Type B pancreatic cell (in vitro differentiated cells): Measurements from ENCODE around the gene SHROOM2. TPM values are rescaled to one million over a fixed set of nuclear protein-coding genes. Genes with fewer than 3 reads are reported as not detected.

ENCODE experiments used
- DNase-seq: peaks from one replicate; pipeline ENCODE4 v3.0.0; 2021; ENCODE audit warnings: mixed read lengths; ENCODE audit not compliant: unreplicated experiment; ENCODE audit errors: extremely low spot score
- H3K27ac Mint-ChIP-seq: 2 replicates; pipeline ENCODE4 v1.8.0; 2021; ENCODE audit warnings: mild to moderate bottlenecking, mixed read lengths
- H3K27me3 Mint-ChIP-seq: 2 replicates; pipeline ENCODE4 v1.8.0; 2021; ENCODE audit warnings: mixed read lengths
- H3K36me3 Mint-ChIP-seq: 2 replicates; pipeline ENCODE4 v1.8.0; 2021; ENCODE audit warnings: mixed read lengths
- H3K4me1 Mint-ChIP-seq: one replicate; pipeline ENCODE4 v1.8.0; 2021; ENCODE audit warnings: mixed read lengths; ENCODE audit not compliant: unreplicated experiment
- H3K4me3 Mint-ChIP-seq: 2 replicates; pipeline ENCODE4 v1.8.0; 2021; ENCODE audit warnings: mild to moderate bottlenecking, mixed read lengths
- H3K9me3 Mint-ChIP-seq: 2 replicates; pipeline ENCODE4 v1.8.0; 2021; ENCODE audit warnings: mixed read lengths
- total RNA-seq: library from RNA; stranded (reverse); gene quantifications from 2 replicates; pipeline ENCODE4 v1.2.1, GENCODE V29; 2021; ENCODE audit warnings: low replicate concordance
- TF ChIP-seq, protein P1 (sequence below): fragments of 200-600 bp; sonication (generic); conservative IDR thresholded peaks from 2 replicates; pipeline ENCODE4 v1.5.0; 2021; ENCODE audit warnings: antibody characterized with exemption, mild to moderate bottlenecking

The SHROOM2 gene
- total RNA-seq, 1 donor from 2014 or later, result 8.4 TPM

- no peaks in the 10 kb centered on the region for H3K27me3 Mint-ChIP-seq
- H3K4me3 Mint-ChIP-seq, result no peak overlapping the region
Measured at GRCh38 chrX:9876201-9876600, 90.0 kb downstream of the SHROOM2 start.

DNA sequence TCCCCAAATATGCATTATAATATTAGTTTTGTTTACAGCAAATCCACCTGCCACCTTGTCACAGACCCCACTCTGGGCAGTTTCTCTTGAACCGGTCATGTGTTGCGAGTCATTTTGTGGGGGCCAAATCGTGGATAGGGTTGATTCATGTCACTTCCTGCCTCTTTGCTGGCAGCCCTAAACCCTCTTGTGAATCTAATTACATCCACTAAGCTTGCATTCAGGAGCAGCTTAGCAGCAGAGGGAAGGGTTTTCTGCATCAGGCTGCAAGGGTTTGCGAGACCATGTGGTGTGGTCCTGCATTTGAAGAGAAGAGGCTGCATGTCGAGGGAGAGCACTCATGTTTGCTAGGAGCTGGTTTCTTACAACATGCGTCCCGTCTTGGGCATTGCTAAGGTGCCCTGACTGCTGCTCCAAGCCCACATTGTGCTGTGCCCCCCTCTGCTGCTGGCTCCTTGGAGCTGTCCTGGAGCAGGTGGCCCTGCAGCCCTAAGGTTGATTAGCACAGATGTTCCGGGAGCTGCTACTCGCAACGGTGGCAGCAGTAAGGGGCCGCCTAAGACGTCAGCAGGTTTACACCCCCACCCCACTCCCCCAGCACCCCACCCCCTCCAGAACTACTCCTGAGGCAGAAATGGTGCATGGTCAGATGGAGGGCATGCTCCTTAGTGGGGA is 92.1 kb downstream of the SHROOM2 start:
- no peak overlapping the region for H3K27ac Mint-ChIP-seq
- no peak overlapping the region for H3K4me3 Mint-ChIP-seq
- H3K27me3 Mint-ChIP-seq, result no peaks in the 10 kb centered on the region
- H3K9me3 Mint-ChIP-seq, result peaks cover 8% of the 10 kb centered on the region
- DNase-seq, result no peak
- TF ChIP-seq, protein P1, sequence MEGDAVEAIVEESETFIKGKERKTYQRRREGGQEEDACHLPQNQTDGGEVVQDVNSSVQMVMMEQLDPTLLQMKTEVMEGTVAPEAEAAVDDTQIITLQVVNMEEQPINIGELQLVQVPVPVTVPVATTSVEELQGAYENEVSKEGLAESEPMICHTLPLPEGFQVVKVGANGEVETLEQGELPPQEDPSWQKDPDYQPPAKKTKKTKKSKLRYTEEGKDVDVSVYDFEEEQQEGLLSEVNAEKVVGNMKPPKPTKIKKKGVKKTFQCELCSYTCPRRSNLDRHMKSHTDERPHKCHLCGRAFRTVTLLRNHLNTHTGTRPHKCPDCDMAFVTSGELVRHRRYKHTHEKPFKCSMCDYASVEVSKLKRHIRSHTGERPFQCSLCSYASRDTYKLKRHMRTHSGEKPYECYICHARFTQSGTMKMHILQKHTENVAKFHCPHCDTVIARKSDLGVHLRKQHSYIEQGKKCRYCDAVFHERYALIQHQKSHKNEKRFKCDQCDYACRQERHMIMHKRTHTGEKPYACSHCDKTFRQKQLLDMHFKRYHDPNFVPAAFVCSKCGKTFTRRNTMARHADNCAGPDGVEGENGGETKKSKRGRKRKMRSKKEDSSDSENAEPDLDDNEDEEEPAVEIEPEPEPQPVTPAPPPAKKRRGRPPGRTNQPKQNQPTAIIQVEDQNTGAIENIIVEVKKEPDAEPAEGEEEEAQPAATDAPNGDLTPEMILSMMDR, result no peak
- peaks cover 11% of the 10 kb centered on the region for H3K36me3 Mint-ChIP-seq
- H3K4me1 Mint-ChIP-seq, result peaks cover 9% of the 10 kb centered on the region

More at GRCh38 chrX:9876201-9876600, 90.0 kb downstream of the SHROOM2 start:
- no peak for DNase-seq
- Mint-ChIP-seq H3K9me3 (peaks cover 8% of the 10 kb centered on the region), H3K27ac (no peak overlapping the region), H3K36me3 (peaks cover 11% of the 10 kb centered on the region), H3K4me1 (no peaks in the 10 kb centered on the region)
- TF ChIP-seq, protein P1, result no peak

DNA sequence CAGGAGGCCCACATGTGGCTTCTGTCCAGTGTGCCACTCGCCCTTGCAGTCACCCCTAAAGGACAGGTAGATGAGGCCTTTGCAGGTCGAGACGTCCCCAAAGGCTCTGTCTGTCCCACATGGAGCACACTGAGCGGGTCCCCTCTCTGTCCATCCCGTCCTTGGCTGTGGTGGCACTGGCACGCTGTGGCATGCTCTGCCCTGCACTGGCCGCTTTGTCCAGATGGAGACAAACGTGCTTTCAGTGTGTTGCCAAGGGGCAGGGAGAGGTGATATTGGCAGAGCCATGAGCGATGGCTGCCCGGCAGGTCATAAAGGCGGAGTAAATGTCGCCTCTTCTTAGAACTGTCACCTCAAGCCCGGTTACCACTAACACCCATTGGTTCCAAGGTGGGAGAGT is 94.0 kb downstream of the SHROOM2 start:
- Mint-ChIP-seq H3K27me3 (no peaks in the 10 kb centered on the region), H3K4me3 (no peak overlapping the region), H3K4me1 (peaks cover 9% of the 10 kb centered on the region), H3K27ac (no peak overlapping the region), H3K36me3 (peaks cover 6% of the 10 kb centered on the region), H3K9me3 (peaks cover 6% of the 10 kb centered on the region)
- DNase-seq, result no peak
- TF ChIP-seq, protein P1, result no peak

GRCh38 chrX:9880870-9881269 is 94.6 kb downstream of the SHROOM2 start:
- DNase-seq, result no peak
- Mint-ChIP-seq H3K27me3 (no peaks in the 10 kb centered on the region), H3K4me1 (peaks cover 9% of the 10 kb centered on the region), H3K36me3 (no peaks in the 10 kb centered on the region), H3K4me3 (no peak overlapping the region), H3K27ac (no peak overlapping the region), H3K9me3 (peaks cover under 1% of the 10 kb centered on the region)
- TF ChIP-seq, protein P1, result no peak

DNA sequence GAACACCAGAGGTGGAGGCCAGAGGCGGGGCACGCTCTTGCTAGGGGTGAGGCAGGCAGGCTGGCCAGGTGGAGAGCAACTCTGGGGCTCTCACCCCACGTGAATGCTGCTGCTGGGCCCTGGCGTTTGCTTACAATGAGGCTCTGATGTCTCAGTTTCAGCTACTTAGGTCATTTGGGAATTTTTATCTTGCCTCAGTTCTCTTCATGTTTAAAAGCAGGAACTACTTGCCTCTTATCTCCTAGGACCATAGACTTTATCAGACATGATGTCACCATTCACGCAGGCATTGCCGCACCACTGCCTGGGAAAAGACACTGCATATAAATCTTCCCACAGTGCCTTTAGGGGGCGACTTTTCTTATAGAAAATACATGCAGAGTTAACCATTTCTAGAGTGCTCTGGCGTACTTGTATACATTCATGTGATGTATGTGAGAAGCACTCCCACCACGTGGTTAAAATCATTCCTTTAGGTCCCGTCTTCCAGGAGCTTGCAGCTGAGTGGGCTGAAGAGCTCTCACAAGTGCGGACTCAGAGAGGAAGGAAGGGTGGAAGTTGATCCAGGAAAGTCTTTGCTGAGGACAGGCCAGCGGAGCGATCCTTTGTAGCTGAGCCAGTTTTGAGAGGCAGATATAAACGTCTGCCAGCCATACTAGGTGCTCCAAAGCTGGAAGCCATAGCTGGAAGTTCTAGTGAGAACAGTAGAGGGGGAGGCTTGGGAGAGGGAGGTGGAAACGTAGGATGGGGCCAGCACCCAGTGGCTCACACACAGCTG is 96.6 kb downstream of the SHROOM2 start:
- H3K27me3 Mint-ChIP-seq, result no peaks in the 10 kb centered on the region
- TF ChIP-seq, protein P1, result peak; percentile 12
- no peak for DNase-seq
- no peaks in the 10 kb centered on the region for H3K36me3 Mint-ChIP-seq
- H3K4me3 Mint-ChIP-seq, result no peak overlapping the region
- H3K9me3 Mint-ChIP-seq, result no peaks in the 10 kb centered on the region
- peaks cover 9% of the 10 kb centered on the region for H3K4me1 Mint-ChIP-seq
- peak overlapping the region; percentile 67 for H3K27ac Mint-ChIP-seq
